Neutrophil (primary cell): Measurements from ENCODE around the gene PEX5L.

Source experiments
- H3K27ac ChIP-seq: fragments of 200-600 bp; sonication (generic); 2 replicates; pipeline ENCODE4 v1.5.1; 2016; ENCODE audit warnings: mild to moderate bottlenecking, moderate library complexity
- H3K27me3 ChIP-seq: fragments of 200-600 bp; sonication (generic); 2 replicates; pipeline ENCODE4 v1.6.0; 2016; ENCODE audit warnings: mild to moderate bottlenecking
- H3K36me3 ChIP-seq: fragments of 200-600 bp; sonication (generic); 2 replicates; pipeline ENCODE4 v1.5.1; 2017
- H3K4me1 ChIP-seq, 2 experiments: fragments of 200-600 bp in 1 of 2; sonication (generic) in 1 of 2; 1 replicate in 1 of 2; 2 replicates in 1 of 2; pipeline versions ENCODE4 v1.5.1 to v1.6.1; 2013 to 2016; ENCODE audit warnings: low read depth in 1 of 2, low read length in 1 of 2, mild to moderate bottlenecking in 1 of 2, moderate library complexity in 1 of 2; ENCODE audit not compliant: control insufficient read depth in 1 of 2, insufficient read depth in 1 of 2
- H3K4me3 ChIP-seq, 2 experiments: fragments of 200-600 bp in 1 of 2; sonication (generic) in 1 of 2; 1 replicate in 1 of 2; 2 replicates in 1 of 2; pipeline ENCODE4 v1.5.1; 2013 to 2016; ENCODE audit warnings: low read depth in 1 of 2, low read length in 1 of 2, mild to moderate bottlenecking in 1 of 2, moderate library complexity in 1 of 2
- H3K9me3 ChIP-seq: fragments of 200-600 bp; sonication (generic); 2 replicates; pipeline ENCODE4 v1.5.1; 2016
- CTCF ChIP-seq: fragments of 200-600 bp; sonication (generic); IDR thresholded peaks from 2 replicates; pipeline ENCODE4 v1.5.1; 2016; ENCODE audit warnings: antibody characterized with exemption

PEX5L gene

GRCh38 chr3:179880868-179881267 lies 155.9 kb downstream of the PEX5L start:
- Histone ChIP-seq H3K36me3 (no peaks in the 10 kb centered on the region), H3K27ac (no peak overlapping the region), H3K27me3 (no peaks in the 10 kb centered on the region), H3K4me1 (no peaks in the 10 kb centered on the region), H3K4me3 (no peak overlapping the region), H3K9me3 (no peaks in the 10 kb centered on the region)
- TF ChIP-seq CTCF = no peak

GRCh38 chr3:179876440-179876839 lies 160.3 kb downstream of the PEX5L start:
- H3K27me3 ChIP-seq = no peaks in the 10 kb centered on the region
- no peaks in the 10 kb centered on the region for H3K36me3 ChIP-seq
- no peak overlapping the region for H3K27ac ChIP-seq
- no peaks in the 10 kb centered on the region for H3K4me1 ChIP-seq
- no peaks in the 10 kb centered on the region for H3K9me3 ChIP-seq
- TF ChIP-seq CTCF = no peak
- H3K4me3 ChIP-seq = no peak overlapping the region

- Histone ChIP-seq H3K36me3 (no peaks in the 10 kb centered on the region), H3K27ac (no peak overlapping the region), H3K4me1 (no peaks in the 10 kb centered on the region), H3K27me3 (no peaks in the 10 kb centered on the region), H3K9me3 (no peaks in the 10 kb centered on the region), H3K4me3 (no peak overlapping the region)
- TF ChIP-seq CTCF = no peak
These were observed 163.9 kb downstream of the PEX5L start for GRCh38 chr3:179872842-179873241.

GRCh38 chr3:179871782-179872181 lies 165.0 kb downstream of the PEX5L start:
- no peak for TF ChIP-seq CTCF
- no peaks in the 10 kb centered on the region for H3K9me3 ChIP-seq
- no peaks in the 10 kb centered on the region for H3K27me3 ChIP-seq
- H3K4me1 ChIP-seq = no peaks in the 10 kb centered on the region
- H3K36me3 ChIP-seq = no peaks in the 10 kb centered on the region
- H3K4me3 ChIP-seq = no peak overlapping the region
- no peak overlapping the region for H3K27ac ChIP-seq

- no peaks in the 10 kb centered on the region for H3K9me3 ChIP-seq
- H3K27me3 ChIP-seq = no peaks in the 10 kb centered on the region
- no peaks in the 10 kb centered on the region for H3K36me3 ChIP-seq
- H3K4me3 ChIP-seq = no peak overlapping the region
- TF ChIP-seq CTCF = no peak
- H3K27ac ChIP-seq = no peak overlapping the region
- no peaks in the 10 kb centered on the region for H3K4me1 ChIP-seq
These were observed 168.0 kb downstream of the PEX5L start for GRCh38 chr3:179868715-179869114.

GRCh38 chr3:179867961-179868360 lies 168.8 kb downstream of the PEX5L start:
- Histone ChIP-seq H3K27me3 (no peaks in the 10 kb centered on the region), H3K4me1 (no peaks in the 10 kb centered on the region), H3K36me3 (no peaks in the 10 kb centered on the region), H3K27ac (no peak overlapping the region), H3K4me3 (no peak overlapping the region), H3K9me3 (no peaks in the 10 kb centered on the region)
- no peak for TF ChIP-seq CTCF
